OCI-LY1 (cell line): ENCODE data around the gene UBE2D3.

Source experiments
- CTCF ChIP-seq: fragments of 200-600 bp; sonication (generic), shearing (Covaris generic); IDR thresholded peaks from 2 replicates; pipeline ENCODE4 v1.5.1; 2017; ENCODE audit warnings: mild to moderate bottlenecking, antibody characterized with exemption, low read length, moderate library complexity, mixed read lengths
- EZH2 ChIP-seq: fragments of 200-600 bp; sonication (generic), shearing (Covaris generic); IDR thresholded peaks from 2 replicates; pipeline ENCODE4 v1.8.0; 2017; ENCODE audit warnings: borderline replicate concordance, mixed run types, mild to moderate bottlenecking, antibody characterized with exemption, low read length, moderate library complexity, mixed read lengths

DNA sequence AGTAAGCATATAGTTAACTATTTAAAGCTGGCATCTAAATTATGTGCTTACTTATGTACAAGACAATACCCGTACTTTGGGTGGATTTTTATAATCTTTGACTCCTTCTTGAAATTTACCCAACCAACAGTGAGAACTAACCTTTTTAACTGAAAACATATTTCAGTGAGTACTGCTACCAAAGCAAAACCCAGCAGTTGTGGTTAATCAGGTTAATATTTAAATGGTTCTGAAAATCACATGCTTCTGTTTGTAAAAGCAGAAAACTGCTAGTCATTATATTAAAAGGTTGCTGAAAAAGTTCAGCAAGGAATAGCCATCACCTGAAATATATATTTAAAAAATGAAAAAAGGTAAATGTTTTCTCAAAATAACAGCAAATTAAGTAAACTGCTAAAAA, 20.0 kb downstream of the UBE2D3 start:
- TF ChIP-seq CTCF, result no peak
- TF ChIP-seq EZH2, result no peak
